Cardiac muscle cell (in vitro differentiated cells and primary cell): ENCODE measurements around the gene UBE2M. TPM values are rescaled to one million over a fixed set of nuclear protein-coding genes. Genes with fewer than 3 reads are reported as not detected.
A peak's percentile ranks its signal among the peaks of the same experiment; 100 is the strongest.

Source experiments
- DNase-seq, 2 donors: peaks; one replicate each; pipeline versions ENCODE4 v3.0.0 to v3.0.0-alpha.2; 2010 to 2017; ENCODE audit warnings: low read depth in 1 of 2, low spot score in 1 of 2
- H3K27ac ChIP-seq: fragments of 200-600 bp; sonication (generic); 2 replicates; pipeline ENCODE4 v1.5.1; 2016
- H3K27me3 ChIP-seq: fragments of 200-600 bp; sonication (generic); 2 replicates; pipeline ENCODE4 v1.6.0; 2016; ENCODE audit warnings: control low read depth
- H3K36me3 ChIP-seq: fragments of 200-600 bp; sonication (generic); 2 replicates; pipeline ENCODE4 v1.5.1; 2016; ENCODE audit warnings: control low read depth
- H3K4me1 ChIP-seq: fragments of 200-600 bp; sonication (generic); 2 replicates; pipeline ENCODE4 v1.8.1; 2017; ENCODE audit warnings: low read depth, mild to moderate bottlenecking, mixed run types
- H3K4me3 ChIP-seq: fragments of 200-600 bp; sonication (generic); 2 replicates; pipeline ENCODE4 v1.5.1; 2016; ENCODE audit warnings: mild to moderate bottlenecking
- H3K9me3 ChIP-seq: fragments of 200-600 bp; sonication (generic); 2 replicates; pipeline ENCODE4 v1.5.1; 2017; ENCODE audit warnings: low read depth, mild to moderate bottlenecking, control low read depth
- polyA plus RNA-seq: library from polyadenylated mRNA; unstranded; fragments of >200 nt; fragmentation: Nextera tagmentation; extraction: Ambion mirVana; gene quantifications from 2 replicates; pipeline ENCODE4 v1.2.1, GENCODE V29; 2016
- total RNA-seq: library from RNA; depleted of rRNA; stranded (reverse); fragments of >200 nt; gene quantifications from 2 replicates; pipeline ENCODE4 v1.2.3, GENCODE V29; 2016
- TF ChIP-seq, protein P1 (sequence below): IDR thresholded peaks from 2 replicates; pipeline ENCODE4 v1.5.1; 2012; ENCODE audit warnings: low read depth, mild to moderate bottlenecking, low read length

UBE2M gene
- total and polyA plus RNA-seq, 2 experiments from 2014 or later = 70.8 to 177 TPM

DNA sequence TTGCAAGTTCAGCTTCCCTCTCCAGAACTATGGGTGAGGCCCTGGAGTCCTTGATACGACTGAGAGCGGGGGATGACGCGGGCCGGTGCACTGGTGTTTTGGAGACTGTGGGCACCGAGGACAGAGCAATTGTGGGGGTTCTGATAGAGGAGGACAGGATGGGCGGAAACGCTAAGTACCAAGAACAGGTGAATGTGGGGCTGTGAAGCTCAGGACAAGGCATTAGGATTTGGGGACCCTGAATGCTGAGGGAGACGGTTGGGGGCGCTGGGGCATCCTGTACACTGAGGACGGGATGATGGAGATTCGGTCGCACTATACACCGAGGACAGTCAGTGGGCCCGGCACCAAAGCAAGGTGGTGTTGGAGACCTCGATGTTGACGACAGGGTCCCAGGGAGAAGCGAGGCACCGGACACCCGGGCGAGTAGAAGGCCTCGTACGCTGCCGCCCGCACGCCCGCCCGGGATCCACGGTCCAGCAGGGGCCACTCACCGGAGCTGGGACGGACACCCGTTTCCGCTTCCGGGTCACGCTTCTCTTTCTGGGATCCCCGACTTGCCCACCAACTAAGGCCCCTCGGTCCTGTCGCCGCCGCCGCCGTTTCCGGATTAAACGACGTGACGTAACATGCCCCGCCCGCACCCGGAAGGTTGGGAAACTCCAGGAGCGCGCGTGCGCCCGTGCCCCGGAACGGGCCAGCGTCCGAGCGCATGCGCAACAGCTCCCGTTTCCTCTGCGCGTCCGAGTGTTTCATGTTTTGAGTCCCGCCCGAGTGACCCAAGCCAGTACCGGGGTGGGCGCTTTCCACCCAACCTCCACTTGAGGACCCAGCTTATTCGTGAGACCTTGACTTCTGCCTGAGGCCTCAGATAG is 3.7 kb downstream of the UBE2M start, which contains the start of gene CHMP2A:
CHMP2A (minus strand) TSS at position 612 of the 875 bp plus-strand sequence. CDS start 893 bp downstream, outside the sequence.
- peak within 1 kb of the TSS; percentile 51 for H3K4me3 ChIP-seq
- H3K4me1 ChIP-seq = peaks cover 22% of the 10 kb centered on the region
- TF ChIP-seq, protein P1, sequence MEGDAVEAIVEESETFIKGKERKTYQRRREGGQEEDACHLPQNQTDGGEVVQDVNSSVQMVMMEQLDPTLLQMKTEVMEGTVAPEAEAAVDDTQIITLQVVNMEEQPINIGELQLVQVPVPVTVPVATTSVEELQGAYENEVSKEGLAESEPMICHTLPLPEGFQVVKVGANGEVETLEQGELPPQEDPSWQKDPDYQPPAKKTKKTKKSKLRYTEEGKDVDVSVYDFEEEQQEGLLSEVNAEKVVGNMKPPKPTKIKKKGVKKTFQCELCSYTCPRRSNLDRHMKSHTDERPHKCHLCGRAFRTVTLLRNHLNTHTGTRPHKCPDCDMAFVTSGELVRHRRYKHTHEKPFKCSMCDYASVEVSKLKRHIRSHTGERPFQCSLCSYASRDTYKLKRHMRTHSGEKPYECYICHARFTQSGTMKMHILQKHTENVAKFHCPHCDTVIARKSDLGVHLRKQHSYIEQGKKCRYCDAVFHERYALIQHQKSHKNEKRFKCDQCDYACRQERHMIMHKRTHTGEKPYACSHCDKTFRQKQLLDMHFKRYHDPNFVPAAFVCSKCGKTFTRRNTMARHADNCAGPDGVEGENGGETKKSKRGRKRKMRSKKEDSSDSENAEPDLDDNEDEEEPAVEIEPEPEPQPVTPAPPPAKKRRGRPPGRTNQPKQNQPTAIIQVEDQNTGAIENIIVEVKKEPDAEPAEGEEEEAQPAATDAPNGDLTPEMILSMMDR = no peak
- H3K27me3 ChIP-seq = no peaks in the 10 kb centered on the region
- H3K27ac ChIP-seq = peak within 1 kb of the TSS; percentile 99
- H3K36me3 ChIP-seq = peaks cover 29% of the 10 kb centered on the region
- no peaks in the 10 kb centered on the region for H3K9me3 ChIP-seq
- DNase-seq = peak; percentile 98 to 99

DNA sequence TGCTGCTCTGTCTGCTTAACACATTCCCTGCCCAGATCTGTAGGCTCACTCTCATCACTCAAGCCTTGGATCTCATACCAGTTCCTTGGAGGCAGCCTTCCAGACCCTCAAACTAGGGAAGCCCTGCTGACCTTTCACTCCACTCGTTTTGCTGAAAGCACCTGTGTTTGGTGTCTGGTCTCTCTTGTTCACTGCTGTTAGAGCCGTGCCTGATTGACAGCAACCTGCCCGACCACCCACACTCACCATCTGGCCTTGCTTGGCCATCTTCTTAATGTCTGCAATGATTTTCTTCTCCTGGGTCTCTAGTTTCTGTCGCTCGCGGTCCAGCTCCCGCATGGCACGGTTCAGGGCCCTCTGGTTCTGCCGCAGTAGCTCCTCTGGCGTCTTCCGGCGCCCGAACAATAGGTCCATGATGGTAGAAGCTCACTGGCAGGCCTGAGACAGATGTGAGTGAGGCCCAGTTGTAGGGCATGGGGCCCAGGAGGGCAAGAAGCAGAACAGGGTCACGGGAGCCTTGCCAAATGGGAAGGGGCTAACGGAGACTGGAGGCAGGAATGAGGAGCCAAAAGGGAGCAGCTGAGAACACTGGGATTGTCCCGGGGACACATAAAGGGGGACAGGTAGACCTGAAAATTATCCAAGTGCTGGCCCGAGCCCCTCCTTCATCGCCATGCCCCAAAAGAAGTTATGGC is 4.5 kb downstream of the UBE2M start:
- H3K27me3 ChIP-seq = no peaks in the 10 kb centered on the region
- TF ChIP-seq, protein P1 = no peak
- no peaks in the 10 kb centered on the region for H3K9me3 ChIP-seq
- peak overlapping the region; percentile 90 for H3K27ac ChIP-seq
- H3K36me3 ChIP-seq = peaks cover 37% of the 10 kb centered on the region
- H3K4me3 ChIP-seq = peak overlapping the region; percentile 51
- peaks cover 21% of the 10 kb centered on the region for H3K4me1 ChIP-seq
- DNase-seq = no peak

DNA sequence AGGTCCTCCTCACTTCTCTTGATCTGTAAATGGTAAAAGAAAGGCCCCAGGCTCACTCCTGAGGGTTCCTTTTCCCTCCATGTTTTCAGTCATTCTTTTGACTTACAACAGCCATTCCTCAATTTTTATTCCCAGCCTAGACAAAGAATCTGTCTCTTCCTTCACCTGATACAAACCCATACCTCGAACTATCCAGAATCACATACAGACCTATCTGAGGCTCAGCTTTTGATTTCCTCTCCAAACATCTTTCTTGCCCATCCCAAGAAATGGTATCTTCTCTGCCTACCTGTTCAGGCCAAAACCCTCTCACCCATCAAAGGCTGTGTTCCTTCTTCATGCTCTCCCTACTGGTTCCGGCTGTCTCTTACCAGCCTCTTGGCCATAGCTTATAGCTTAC is 5.8 kb downstream of the UBE2M start:
- Histone ChIP-seq H3K27me3 (no peaks in the 10 kb centered on the region), H3K36me3 (peaks cover 50% of the 10 kb centered on the region), H3K4me1 (peaks cover 21% of the 10 kb centered on the region), H3K9me3 (no peaks in the 10 kb centered on the region), H3K27ac (peak overlapping the region; percentile 39), H3K4me3 (no peak overlapping the region)
- no peak for DNase-seq
- TF ChIP-seq, protein P1 = no peak

DNA sequence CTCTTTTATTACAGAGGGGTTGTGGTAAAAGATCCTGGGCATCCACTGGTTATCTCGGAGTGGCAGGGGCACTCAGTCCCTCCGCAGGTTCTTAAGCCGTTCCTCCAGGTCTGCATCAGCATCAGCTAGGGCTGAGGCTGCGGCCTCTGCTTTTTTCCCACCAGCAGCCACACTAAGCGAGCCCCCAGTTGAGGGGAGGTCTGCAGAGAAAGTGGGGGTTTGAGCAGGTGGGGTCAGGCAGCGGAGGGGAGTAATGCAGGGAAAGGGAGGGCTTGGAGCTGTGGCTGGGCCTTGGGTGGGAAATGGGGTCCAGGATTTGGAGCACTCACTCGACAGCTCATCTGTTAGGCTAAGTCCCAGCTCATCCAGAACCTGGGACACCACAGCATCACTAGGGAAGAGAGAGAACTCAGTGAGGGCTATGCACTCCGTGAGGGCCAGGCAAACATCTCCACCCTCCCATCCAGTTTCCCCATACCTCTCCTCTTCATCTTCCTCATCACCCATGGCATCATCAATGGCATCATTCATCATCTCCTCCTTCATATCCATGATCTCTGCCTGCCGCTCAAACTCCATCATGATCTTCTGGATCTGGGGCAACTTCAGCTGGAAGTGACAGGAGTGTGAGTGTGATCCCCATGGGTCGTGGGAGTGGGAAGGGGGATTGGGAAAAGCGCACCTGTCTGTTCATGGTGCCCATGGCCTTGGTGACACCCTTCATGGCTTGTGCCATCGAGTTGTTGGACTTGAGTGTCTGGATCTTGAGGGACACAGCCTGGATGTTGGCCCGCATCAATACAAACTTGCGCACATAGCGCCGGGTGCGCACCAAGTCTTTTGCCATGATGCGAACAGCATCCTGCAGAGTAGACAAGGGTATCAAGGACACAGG is 6.6 kb downstream of the UBE2M start:
- TF ChIP-seq, protein P1 = no peak
- DNase-seq = no peak
- H3K4me3 ChIP-seq = no peak overlapping the region
- no peaks in the 10 kb centered on the region for H3K9me3 ChIP-seq
- no peaks in the 10 kb centered on the region for H3K27me3 ChIP-seq
- H3K27ac ChIP-seq = peak overlapping the region; percentile 39
- peaks cover 55% of the 10 kb centered on the region for H3K36me3 ChIP-seq
- peaks cover 15% of the 10 kb centered on the region for H3K4me1 ChIP-seq

DNA sequence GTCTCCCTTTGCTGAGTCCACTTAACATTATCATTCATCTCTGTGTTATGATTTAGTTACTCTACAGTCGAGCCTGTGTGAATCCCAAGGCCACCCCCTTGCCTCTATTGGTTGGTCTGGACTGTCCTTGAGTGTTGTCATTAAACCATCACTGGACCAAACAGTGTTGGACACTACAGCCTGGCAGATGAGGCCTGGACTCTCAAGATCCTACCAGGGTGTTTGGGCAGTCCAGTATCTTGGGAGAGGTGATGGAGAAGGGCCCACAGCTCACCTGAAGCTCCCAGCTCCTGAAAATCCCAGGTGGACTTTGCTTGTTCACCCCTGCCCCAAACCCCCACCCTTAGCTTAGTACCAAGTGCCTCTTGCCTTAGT is 7.3 kb downstream of the UBE2M start:
- Histone ChIP-seq H3K4me3 (no peak overlapping the region), H3K4me1 (peaks cover 19% of the 10 kb centered on the region), H3K36me3 (peaks cover 48% of the 10 kb centered on the region), H3K27me3 (no peaks in the 10 kb centered on the region), H3K27ac (no peak overlapping the region), H3K9me3 (no peaks in the 10 kb centered on the region)
- no peak for DNase-seq
- TF ChIP-seq, protein P1 = no peak
